Measurements from ENCODE around the gene SCARF2. TPM values are rescaled to one million over a fixed set of nuclear protein-coding genes. Genes with fewer than 3 reads are reported as not detected.

SCARF2 gene
- total RNA-seq, 1 donor from 2014 or later = 12.6 TPM

DNA sequence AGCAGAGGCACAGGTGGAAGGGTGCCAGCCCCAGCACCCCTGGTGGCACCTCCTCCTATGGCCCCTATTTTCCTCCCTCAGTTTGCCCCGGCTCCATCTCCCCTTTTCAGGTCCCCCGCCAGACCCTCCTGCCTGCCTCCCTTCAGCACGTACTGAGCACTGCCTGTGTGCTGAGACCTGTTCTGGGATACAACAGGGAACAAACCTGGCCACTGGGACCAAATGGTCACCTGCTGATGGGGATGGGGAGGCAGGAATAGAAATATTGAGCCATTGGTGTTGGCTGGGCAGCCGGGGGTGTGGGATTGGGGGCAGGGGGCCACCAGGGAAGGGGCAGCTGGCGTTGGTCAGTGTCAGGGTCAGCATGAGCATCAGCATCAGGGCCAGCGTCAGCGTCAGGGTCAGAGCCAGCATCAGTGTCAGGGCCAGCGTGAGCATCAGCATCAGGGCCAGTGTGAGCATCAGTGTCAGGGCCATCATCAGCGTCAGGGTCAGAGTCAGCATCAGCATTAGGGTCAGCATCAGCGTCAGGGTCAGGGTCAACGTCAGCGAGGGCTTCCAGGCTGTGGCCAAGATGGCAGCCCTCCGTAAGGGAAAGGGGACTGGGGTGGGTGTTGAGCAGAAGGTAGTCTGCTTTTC, 36.1 kb downstream of the SCARF2 start:
- no peak for TF ChIP-seq CTCF (conservative IDR thresholded peaks at IDR 0.05; ENCODE audit: low read depth, low read length)

GRCh38 chr22:20400606-20401375, 36.8 kb downstream of the SCARF2 start:
- H3K4me3 ChIP-seq (ENCODE audit: low read depth, low read length) = no peak overlapping the region
- TF ChIP-seq CTCF (conservative IDR thresholded peaks at IDR 0.05; ENCODE audit: low read depth, low read length) = no peak
- DNase-seq (ENCODE audit: low read depth) = no peak

More for the DNA sequence above, 36.1 kb downstream of the SCARF2 start:
- no peak overlapping the region for H3K4me3 ChIP-seq (ENCODE audit: low read depth, low read length)
- no peak for DNase-seq (ENCODE audit: low read depth)

DNA sequence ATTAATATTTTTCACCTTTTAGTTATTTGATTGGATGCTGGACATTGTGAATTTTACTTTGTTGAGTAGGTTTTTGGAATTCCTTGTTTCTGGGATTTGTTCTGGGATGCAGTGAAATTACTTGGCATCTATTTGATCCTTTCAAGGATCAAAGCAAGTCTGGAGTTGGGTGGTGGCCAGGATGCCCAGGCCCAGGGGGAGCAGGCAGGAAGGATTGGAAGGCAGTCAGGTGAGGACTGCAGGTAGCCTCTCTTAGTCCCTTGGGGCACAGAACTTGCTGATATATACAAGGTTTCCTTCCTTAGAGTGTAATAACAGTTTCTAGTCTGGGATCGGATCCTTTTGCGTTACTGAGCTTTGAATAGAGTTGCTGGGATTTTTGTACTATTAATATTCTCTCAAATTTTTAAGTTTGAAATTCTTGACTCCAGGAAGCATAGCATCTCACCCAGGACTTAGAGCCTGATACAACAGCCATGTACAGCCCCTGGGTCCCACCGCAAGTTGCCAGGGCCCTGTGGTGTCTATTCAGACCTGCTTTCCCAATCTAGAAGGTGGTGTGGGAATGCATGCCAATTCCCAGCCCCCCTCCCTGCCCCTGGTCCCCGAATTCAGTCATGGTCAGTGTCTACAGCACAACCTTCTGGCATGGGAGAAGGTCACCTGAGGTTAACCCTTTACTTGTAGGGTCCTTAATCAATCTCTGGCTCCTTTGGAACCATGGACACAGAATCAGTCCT, 37.6 kb downstream of the SCARF2 start:
- no peak for TF ChIP-seq CTCF (conservative IDR thresholded peaks at IDR 0.05; ENCODE audit: low read depth, low read length)
- no peak overlapping the region for H3K4me3 ChIP-seq (ENCODE audit: low read depth, low read length)
- DNase-seq (ENCODE audit: low read depth) = no peak

- TF ChIP-seq CTCF (conservative IDR thresholded peaks at IDR 0.05; ENCODE audit: low read depth, low read length) = no peak
- H3K4me3 ChIP-seq (ENCODE audit: low read depth, low read length) = no peak overlapping the region
- no peak for DNase-seq (ENCODE audit: low read depth)
These were observed 39.2 kb downstream of the SCARF2 start for GRCh38 chr22:20398420-20398819.

- no peak for TF ChIP-seq CTCF (conservative IDR thresholded peaks at IDR 0.05; ENCODE audit: low read depth, low read length)
- no peak for DNase-seq (ENCODE audit: low read depth)
- H3K4me3 ChIP-seq (ENCODE audit: low read depth, low read length) = no peak overlapping the region
These were observed 40.1 kb downstream of the SCARF2 start for GRCh38 chr22:20397498-20397897.

DNA sequence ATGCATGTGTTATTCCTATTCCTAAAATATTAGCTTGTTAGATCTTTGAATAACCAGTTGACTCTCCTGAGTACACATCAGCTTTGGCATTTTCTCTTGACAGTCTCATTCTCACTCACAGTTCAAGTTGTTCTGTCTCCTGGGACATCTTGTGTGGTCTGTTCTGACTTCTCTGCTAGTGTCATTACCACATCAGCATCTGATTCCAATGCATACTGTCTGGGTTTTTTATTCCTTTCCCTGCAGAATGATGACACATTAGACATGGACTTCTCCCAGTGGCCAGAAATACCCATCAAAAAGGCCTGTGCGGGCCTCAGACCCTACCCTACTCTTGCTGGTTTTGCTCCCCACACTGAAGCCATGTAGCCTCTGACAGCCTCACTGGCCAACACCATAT, 41.0 kb downstream of the SCARF2 start:
- H3K4me3 ChIP-seq (ENCODE audit: low read depth, low read length) = no peak overlapping the region
- no peak for DNase-seq (ENCODE audit: low read depth)
- no peak for TF ChIP-seq CTCF (conservative IDR thresholded peaks at IDR 0.05; ENCODE audit: low read depth, low read length)
